Measurements from ENCODE around the gene LAMA2. TPM values are rescaled to one million over a fixed set of nuclear protein-coding genes. Genes with fewer than 3 reads are reported as not detected.

LAMA2 gene
- total and polyA plus RNA-seq, 7 donors, result 0.46 to 131 (median 59.6) TPM

GRCh38 chr6:129552413-129552812, 669.5 kb downstream of the LAMA2 start:
- no peak overlapping the region for H3K4me3 ChIP-seq
- H3K9me3 ChIP-seq, result no peaks in the 10 kb centered on the region
- H3K27me3 ChIP-seq, result no peaks in the 10 kb centered on the region
- intact Hi-C loops (cut with DNase I), result no loop called here
- no peaks in the 10 kb centered on the region for H3K4me1 ChIP-seq
- H3K27ac ChIP-seq, result no peak overlapping the region
- no peaks in the 10 kb centered on the region for H3K36me3 ChIP-seq
- TF ChIP-seq POLR2A (IDR thresholded peaks at IDR 0.05) (no peak), CTCF (IDR thresholded peaks at IDR 0.05) (no peak), POLR2AphosphoS5 (IDR thresholded peaks at IDR 0.05) (no peak), EP300 (IDR thresholded peaks at IDR 0.05) (no peak)
- DNase-seq, result no peak
- 95% methylated on average over 2 of the region's 2 CpGs for WGBS, 2 donors

- Histone ChIP-seq H3K27me3 (no peaks in the 10 kb centered on the region), H3K36me3 (no peaks in the 10 kb centered on the region), H3K9me3 (no peaks in the 10 kb centered on the region), H3K4me3 (no peak overlapping the region), H3K4me1 (no peaks in the 10 kb centered on the region), H3K27ac (no peak overlapping the region)
- WGBS, 2 donors, result 89 to 95% methylated on average over 5 of the region's 5 CpGs
- no peak for TF ChIP-seq POLR2AphosphoS5 (IDR thresholded peaks at IDR 0.05)
- TF ChIP-seq POLR2A (IDR thresholded peaks at IDR 0.05), result no peak
- no peak for TF ChIP-seq CTCF (IDR thresholded peaks at IDR 0.05)
- TF ChIP-seq EP300 (IDR thresholded peaks at IDR 0.05), result no peak
- DNase-seq, result no peak
- intact Hi-C loops (cut with DNase I), result no loop called here
These were observed 672.4 kb downstream of the LAMA2 start for GRCh38 chr6:129555206-129555832.

GRCh38 chr6:129558248-129558647, 675.3 kb downstream of the LAMA2 start:
- no peaks in the 10 kb centered on the region for H3K4me1 ChIP-seq
- H3K4me3 ChIP-seq, result no peak overlapping the region
- H3K27me3 ChIP-seq, result no peaks in the 10 kb centered on the region
- H3K9me3 ChIP-seq, result no peaks in the 10 kb centered on the region
- H3K36me3 ChIP-seq, result no peaks in the 10 kb centered on the region
- intact Hi-C loops (cut with DNase I), result no loop called here
- TF ChIP-seq POLR2AphosphoS5 (IDR thresholded peaks at IDR 0.05) (no peak), CTCF (IDR thresholded peaks at IDR 0.05) (no peak), POLR2A (IDR thresholded peaks at IDR 0.05) (no peak), EP300 (IDR thresholded peaks at IDR 0.05) (no peak)
- H3K27ac ChIP-seq, result no peak overlapping the region
- no peak for DNase-seq
- WGBS, 2 donors, result 82 to 95% methylated on average over 1 of the region's 1 CpG

- TF ChIP-seq EP300 (IDR thresholded peaks at IDR 0.05) (no peak), POLR2A (IDR thresholded peaks at IDR 0.05) (no peak), POLR2AphosphoS5 (IDR thresholded peaks at IDR 0.05) (no peak), CTCF (IDR thresholded peaks at IDR 0.05) (no peak)
- no peaks in the 10 kb centered on the region for H3K9me3 ChIP-seq
- H3K4me1 ChIP-seq, result peaks cover 0 to 11% (median 4%) of the 10 kb centered on the region in 4 donors
- 77 to 91% methylated on average over 4 of the region's 4 CpGs for WGBS, 2 donors
- DNase-seq, result no peak
- no peaks in the 10 kb centered on the region for H3K36me3 ChIP-seq
- H3K27ac ChIP-seq, result no peak overlapping the region
- H3K4me3 ChIP-seq, result no peak overlapping the region
- H3K27me3 ChIP-seq, result no peaks in the 10 kb centered on the region
- intact Hi-C loops (cut with DNase I), result no loop called here
These were observed 682.4 kb downstream of the LAMA2 start for GRCh38 chr6:129565366-129565765.

GRCh38 chr6:129565811-129566210, 682.9 kb downstream of the LAMA2 start:
- Histone ChIP-seq H3K27me3 (no peaks in the 10 kb centered on the region), H3K4me3 (no peak overlapping the region), H3K36me3 (no peaks in the 10 kb centered on the region), H3K27ac (no peak overlapping the region), H3K4me1 (peaks cover 0 to 11% (median 4%) of the 10 kb centered on the region in 4 donors), H3K9me3 (peaks cover 0 to 4% (median 0%) of the 10 kb centered on the region in 4 donors)
- DNase-seq, result no peak
- no peak for TF ChIP-seq CTCF (IDR thresholded peaks at IDR 0.05)
- intact Hi-C loops (cut with DNase I), result no loop called here
- WGBS, 2 donors, result 81 to 82% methylated on average over 2 of the region's 2 CpGs

All from sigmoid colon (tissue), 7 donors.